HG03039 (cell line): Measurements from ENCODE around the gene ARGFX.
"Not testable (repeated sequence)": the region's sequence is repeated elsewhere in the genome, so short reads cannot be mapped to it uniquely, and the experiment has no call there.

ENCODE experiments used
- ATAC-seq: cut with Tn5 transposase; IDR thresholded peaks from one replicate; pipeline ENCODE4 v1.9.1; 2021; ENCODE audit warnings: mild to moderate bottlenecking, moderate library complexity; ENCODE audit not compliant: unreplicated experiment

ARGFX gene

GRCh38 chr3:121598564-121598963, 30.8 kb downstream of the ARGFX start:
- no peak for ATAC-seq

GRCh38 chr3:121599900-121600299, 32.2 kb downstream of the ARGFX start:
- not testable (repeated sequence) for ATAC-seq

GRCh38 chr3:121601212-121601812, 33.6 kb downstream of the ARGFX start:
- ATAC-seq: no peak

- ATAC-seq: no peak
Measured at GRCh38 chr3:121604759-121605158, 37.0 kb downstream of the ARGFX start.

GRCh38 chr3:121606106-121606505, 38.4 kb downstream of the ARGFX start:
- no peak for ATAC-seq
